Measurements from ENCODE around the gene VIPAS39.
A peak's percentile ranks its signal among the peaks of the same experiment; 100 is the strongest.

Gene VIPAS39

GRCh38 chr14:77457522-77458248, at the start of gene VIPAS39, which contains the start of gene AHSA1:
TSS of gene VIPAS39 (minus strand) at chr14:77457601. CDS start at chr14:77454102, 3,499 bp downstream.
TSS of gene AHSA1 (plus strand) at chr14:77458093. CDS start at chr14:77458190, 97 bp downstream.
- TF ChIP-seq, protein P1, sequence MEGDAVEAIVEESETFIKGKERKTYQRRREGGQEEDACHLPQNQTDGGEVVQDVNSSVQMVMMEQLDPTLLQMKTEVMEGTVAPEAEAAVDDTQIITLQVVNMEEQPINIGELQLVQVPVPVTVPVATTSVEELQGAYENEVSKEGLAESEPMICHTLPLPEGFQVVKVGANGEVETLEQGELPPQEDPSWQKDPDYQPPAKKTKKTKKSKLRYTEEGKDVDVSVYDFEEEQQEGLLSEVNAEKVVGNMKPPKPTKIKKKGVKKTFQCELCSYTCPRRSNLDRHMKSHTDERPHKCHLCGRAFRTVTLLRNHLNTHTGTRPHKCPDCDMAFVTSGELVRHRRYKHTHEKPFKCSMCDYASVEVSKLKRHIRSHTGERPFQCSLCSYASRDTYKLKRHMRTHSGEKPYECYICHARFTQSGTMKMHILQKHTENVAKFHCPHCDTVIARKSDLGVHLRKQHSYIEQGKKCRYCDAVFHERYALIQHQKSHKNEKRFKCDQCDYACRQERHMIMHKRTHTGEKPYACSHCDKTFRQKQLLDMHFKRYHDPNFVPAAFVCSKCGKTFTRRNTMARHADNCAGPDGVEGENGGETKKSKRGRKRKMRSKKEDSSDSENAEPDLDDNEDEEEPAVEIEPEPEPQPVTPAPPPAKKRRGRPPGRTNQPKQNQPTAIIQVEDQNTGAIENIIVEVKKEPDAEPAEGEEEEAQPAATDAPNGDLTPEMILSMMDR (conservative IDR thresholded peaks at IDR 0.05; ENCODE audit: low read depth, low read length): no peak
- H3K4me3 ChIP-seq (ENCODE audit: low read depth, low read length): peak within 1 kb of the TSS; percentile 94
- peak; percentile 100 for DNase-seq (ENCODE audit: low read depth)

- no peak for DNase-seq (ENCODE audit: low read depth)
- no peak overlapping the region for H3K4me3 ChIP-seq (ENCODE audit: low read depth, low read length)
- TF ChIP-seq, protein P1 (conservative IDR thresholded peaks at IDR 0.05; ENCODE audit: low read depth, low read length): no peak
These were observed 47.6 kb upstream of the VIPAS39 start for GRCh38 chr14:77505031-77505430.

GRCh38 chr14:77503138-77503537, 45.7 kb upstream of the VIPAS39 start:
- H3K4me3 ChIP-seq (ENCODE audit: low read depth, low read length): no peak overlapping the region
- DNase-seq (ENCODE audit: low read depth): no peak
- TF ChIP-seq, protein P1 (conservative IDR thresholded peaks at IDR 0.05; ENCODE audit: low read depth, low read length): no peak

DNA sequence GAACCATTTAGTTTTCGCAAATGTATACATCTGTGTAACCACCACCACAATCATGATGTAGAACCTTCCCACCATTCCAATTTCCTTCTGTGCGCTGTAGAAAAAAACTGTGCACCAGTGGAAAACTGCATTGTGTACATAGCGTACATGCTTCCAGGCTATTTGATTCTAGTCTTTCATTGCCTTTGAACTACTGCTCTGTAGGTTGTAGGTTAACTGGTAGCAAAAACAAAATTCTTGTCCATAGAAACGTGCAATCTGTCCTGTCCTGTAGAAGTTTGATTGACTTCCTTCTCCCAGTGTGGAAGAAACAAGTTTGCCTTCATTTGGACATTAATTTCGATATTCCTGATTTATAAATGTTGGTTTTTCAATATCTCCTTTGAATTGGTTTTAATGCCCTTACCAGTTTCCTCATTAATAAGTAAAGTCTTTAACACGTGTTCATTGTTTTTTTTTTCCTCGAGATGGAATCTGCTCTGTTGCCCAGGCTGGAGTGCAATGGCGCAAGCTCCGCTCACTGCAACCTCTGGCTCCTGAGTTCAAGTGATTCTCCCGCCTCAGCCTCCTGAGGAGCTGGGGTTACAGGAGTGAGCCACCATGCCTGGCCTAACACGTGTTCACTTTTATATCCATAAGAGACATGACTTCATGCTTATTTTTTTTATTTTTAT, 44.8 kb upstream of the VIPAS39 start:
- no peak for DNase-seq (ENCODE audit: low read depth)
- no peak overlapping the region for H3K4me3 ChIP-seq (ENCODE audit: low read depth, low read length)
- TF ChIP-seq, protein P1 (conservative IDR thresholded peaks at IDR 0.05; ENCODE audit: low read depth, low read length): no peak

DNA sequence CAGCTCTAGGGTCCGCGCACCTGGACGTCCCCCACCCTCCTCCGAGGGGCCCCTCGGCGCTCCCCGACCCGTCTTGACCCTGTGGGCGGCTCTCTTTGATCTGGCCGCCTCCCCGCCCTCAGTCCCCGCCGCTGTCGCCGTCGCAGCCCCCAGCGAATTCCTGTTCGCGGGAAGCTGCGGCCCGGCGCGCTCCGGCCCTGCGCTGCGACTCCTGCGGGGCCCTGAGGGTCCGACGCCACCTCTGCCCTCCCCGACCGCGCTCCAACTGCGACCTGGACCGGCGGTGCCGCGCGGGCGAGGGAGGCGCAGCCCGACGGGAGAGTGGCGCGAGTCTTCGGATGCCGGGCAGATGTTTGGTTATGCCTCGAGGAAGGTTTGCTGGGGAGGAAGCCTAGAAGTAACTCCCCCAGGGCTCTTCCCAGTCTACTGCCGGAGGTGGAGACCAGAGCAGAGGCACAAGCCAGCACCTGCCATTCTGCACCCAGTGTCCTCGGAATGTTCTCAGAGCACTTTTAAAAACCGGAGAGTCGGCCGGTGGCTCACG, 41.7 kb upstream of the VIPAS39 start:
- DNase-seq (ENCODE audit: low read depth): no peak
- TF ChIP-seq, protein P1 (conservative IDR thresholded peaks at IDR 0.05; ENCODE audit: low read depth, low read length): no peak
- peak overlapping the region; percentile 51 for H3K4me3 ChIP-seq (ENCODE audit: low read depth, low read length)

- DNase-seq (ENCODE audit: low read depth): peak; percentile 42
- peak within 1 kb of the TSS; percentile 51 for H3K4me3 ChIP-seq (ENCODE audit: low read depth, low read length)
- TF ChIP-seq, protein P1 (conservative IDR thresholded peaks at IDR 0.05; ENCODE audit: low read depth, low read length): no peak
These were observed 40.9 kb upstream of the VIPAS39 start, which contains the start of gene ISM2 for GRCh38 chr14:77498120-77498979. TSS of gene ISM2 (minus strand) at chr14:77498816. CDS start at chr14:77498793, 23 bp downstream.

Data from choroid plexus epithelial cell (primary cell).